HepG2 (cell line): ENCODE data around the gene HDAC3. TPM values are rescaled to one million over a fixed set of nuclear protein-coding genes. Genes with fewer than 3 reads are reported as not detected.

Source experiments
- BHLHE40 ChIP-seq: IDR thresholded peaks from 2 replicates; pipeline ENCODE4 v1.6.1; 2011; ENCODE audit warnings: low read length, improper control_type of control experiment
- FOSL2 ChIP-seq: sonication (generic); formaldehyde crosslinking; IDR thresholded peaks from 2 replicates; pipeline ENCODE4 v1.4.0; 2020; ENCODE audit warnings: missing genetic modification reagents
- FOXA1 ChIP-seq, 2 experiments: fragments of 450-650 bp in 1 of 2; sonication (generic) in 1 of 2; formaldehyde crosslinking in 1 of 2; IDR thresholded peaks; 2 replicates each; pipeline versions ENCODE4 v1.4.0 to v1.6.1; 2016 to 2020; ENCODE audit warnings: missing genetic modification reagents in 1 of 2
- FOXP1 ChIP-seq, 2 experiments: fragments of 450-650 bp in 1 of 2; IDR thresholded peaks; 2 replicates each; pipeline ENCODE4 v1.6.1; 2017 to 2018; ENCODE audit warnings: antibody characterized with exemption in 1 of 2
- JUN ChIP-seq: sonication (generic); formaldehyde crosslinking; IDR thresholded peaks from 2 replicates; pipeline ENCODE4 v1.4.0; 2020; ENCODE audit warnings: mild to moderate bottlenecking, missing genetic modification reagents
- KDM5A ChIP-seq: fragments of 200-600 bp; sonication (generic); IDR thresholded peaks from 2 replicates; pipeline ENCODE4 v1.7.0; 2018; ENCODE audit warnings: antibody characterized with exemption, mild to moderate bottlenecking, low read length, borderline replicate concordance
- MAZ ChIP-seq, 2 experiments: sonication (generic) in 1 of 2; formaldehyde crosslinking in 1 of 2; IDR thresholded peaks; 2 replicates each; pipeline versions ENCODE4 v1.5.0 to v1.6.1; 2012 to 2020; ENCODE audit warnings: low read depth in 2 of 2, mild to moderate bottlenecking in 2 of 2, borderline replicate concordance in 1 of 2, improper control_type of control experiment in 1 of 2, low read length in 1 of 2, missing genetic modification reagents in 1 of 2, moderate library complexity in 1 of 2
- NBN ChIP-seq: fragments of 450-650 bp; conservative IDR thresholded peaks from 2 replicates; pipeline ENCODE4 v1.6.1; 2017
- NKX3-1 ChIP-seq: sonication (generic); formaldehyde crosslinking; IDR thresholded peaks from 2 replicates; pipeline ENCODE4 v1.5.0; 2020; ENCODE audit warnings: missing genetic modification reagents
- TCF12 ChIP-seq, 2 experiments: fragments of 450-650 bp in 1 of 2; sonication (generic) in 1 of 2; formaldehyde crosslinking in 1 of 2; IDR thresholded peaks; 2 replicates each; pipeline versions ENCODE4 v1.6.1 to v1.8.0; 2017 to 2022; ENCODE audit warnings: antibody characterized with exemption in 1 of 2, mild to moderate bottlenecking in 1 of 2, missing genetic modification reagents in 1 of 2, moderate library complexity in 1 of 2
- TFAP4 ChIP-seq: sonication (generic); IDR thresholded peaks from 2 replicates; pipeline ENCODE4 v1.6.1; 2016; ENCODE audit warnings: low read depth, borderline replicate concordance
- ZBTB7B ChIP-seq: sonication (generic); formaldehyde crosslinking; IDR thresholded peaks from 2 replicates; pipeline ENCODE4 v1.4.0; 2020; ENCODE audit warnings: missing genetic modification reagents
- ZFP91 ChIP-seq: sonication (generic); formaldehyde crosslinking; IDR thresholded peaks from 2 replicates; pipeline ENCODE4 v1.9.0; 2022; ENCODE audit warnings: missing genetic modification reagents, mild to moderate bottlenecking, borderline replicate concordance
- ZNF142 ChIP-seq: sonication (generic); formaldehyde crosslinking; IDR thresholded peaks from 2 replicates; pipeline ENCODE4 v1.4.0; 2020; ENCODE audit warnings: missing genetic modification reagents
- ZNF501 ChIP-seq: sonication (generic); formaldehyde crosslinking; IDR thresholded peaks from 2 replicates; pipeline ENCODE4 v1.5.1; 2020; ENCODE audit warnings: mild to moderate bottlenecking, moderate library complexity, missing genetic modification reagents
- ZNF510 ChIP-seq: sonication (generic); formaldehyde crosslinking; IDR thresholded peaks from 2 replicates; pipeline ENCODE4 v1.4.0; 2020; ENCODE audit warnings: low read depth, mild to moderate bottlenecking, missing genetic modification reagents
- ZNF607 ChIP-seq: sonication (generic); formaldehyde crosslinking; IDR thresholded peaks from 2 replicates; pipeline ENCODE4 v1.5.1; 2020; ENCODE audit warnings: missing genetic modification reagents, mild to moderate bottlenecking, borderline replicate concordance
- ZNF704 ChIP-seq: sonication (generic); formaldehyde crosslinking; IDR thresholded peaks from 2 replicates; pipeline ENCODE4 v1.8.1; 2023; ENCODE audit warnings: mild to moderate bottlenecking, inconsistent platforms, moderate library complexity, missing genetic modification reagents, borderline replicate concordance
- ZSCAN21 ChIP-seq: sonication (generic); formaldehyde crosslinking; IDR thresholded peaks from 2 replicates; pipeline ENCODE4 v1.8.0; 2022; ENCODE audit warnings: mild to moderate bottlenecking, missing genetic modification reagents, moderate library complexity, borderline replicate concordance
- polyA plus RNA-seq, 8 experiments: library from polyadenylated mRNA; depleted of rRNA in 3 of 8; stranded (reverse) in 7 of 8; unstranded in 1 of 8; fragments of >200 nt; fragmentation: Illumina TruSeq in 4 of 8; extraction: Trizol in 4 of 8; gene quantifications; 2 replicates each; pipeline versions ENCODE4 v1.2.1 to v1.2.3, GENCODE V29; 2011 to 2016; ENCODE audit warnings: low read depth in 4 of 8, missing spikeins in 1 of 8, mixed read lengths in 1 of 8; ENCODE audit not compliant: insufficient read depth in 1 of 8
- total RNA-seq, 5 experiments: library from RNA; depleted of rRNA; stranded (reverse); fragments of >200 nt; fragmentation: Illumina TruSeq; extraction: Trizol; gene quantifications; 2 replicates each; pipeline ENCODE4 v1.2.3, GENCODE V29; 2016; ENCODE audit warnings: low read depth in 1 of 5

Gene HDAC3
- total and polyA plus RNA-seq, 2 of the 13 experiments (the other 11 are each of a cell fraction or from before 2014, with no cell fraction given), result 84.0 to 94.1 TPM

- TF ChIP-seq ZNF607 (CRISPR knock-in tag), result 0 out of 2 replicates have a peak, but pooled peaks have one; percentile 84
- TF ChIP-seq FOSL2 (CRISPR knock-in tag), result peak; percentile 8; the same call in 1 of the 2 replicates
- no peak for TF ChIP-seq FOXP1 (IDR thresholded peaks at IDR 0.05)
- no peak for TF ChIP-seq FOXP1 (CRISPR knock-in tag; IDR thresholded peaks at IDR 0.05)
- TF ChIP-seq JUN, result no peak
- peak; percentile 92 for TF ChIP-seq ZNF501 (CRISPR knock-in tag)
- no peak for TF ChIP-seq ZBTB7B (CRISPR knock-in tag)
- no peak for TF ChIP-seq NBN
- TF ChIP-seq BHLHE40, result no peak
- peak; percentile 42; the same call in 1 of the 2 replicates for TF ChIP-seq KDM5A
- TF ChIP-seq FOXA1 (IDR thresholded peaks at IDR 0.05), result no peak
- TF ChIP-seq FOXA1 (CRISPR knock-in tag; IDR thresholded peaks at IDR 0.05), result no peak
- TF ChIP-seq ZNF704 (CRISPR knock-in tag), result peak; percentile 78; the same call in 1 of the 2 replicates
- TF ChIP-seq ZSCAN21 (CRISPR knock-in tag), result no peak
- no peak for TF ChIP-seq TFAP4
- no peak for TF ChIP-seq ZNF142
- TF ChIP-seq TCF12 (IDR thresholded peaks at IDR 0.05), result no peak
- TF ChIP-seq TCF12 (CRISPR knock-in tag; IDR thresholded peaks at IDR 0.05), result no peak
- no peak for TF ChIP-seq NKX3-1 (CRISPR knock-in tag)
- TF ChIP-seq ZNF510, result no peak
- TF ChIP-seq ZFP91 (CRISPR knock-in tag), result 0 out of 2 replicates have a peak, but pooled peaks have one; percentile 23
- TF ChIP-seq MAZ (IDR thresholded peaks at IDR 0.05; ENCODE audit: borderline replicate concordance, low read depth, low read length), result no peak
- TF ChIP-seq MAZ (CRISPR knock-in tag; IDR thresholded peaks at IDR 0.05; ENCODE audit: low read depth), result peak; percentile 46
These were observed 596 bp upstream of the HDAC3 start (continued) for GRCh38 chr5:141637123-141637766.
